Fibroblast of the aortic adventitia (primary cell): ENCODE data around the gene CDKN2D. TPM values are rescaled to one million over a fixed set of nuclear protein-coding genes. Genes with fewer than 3 reads are reported as not detected.

Experiments
- DNase-seq: peaks from one replicate; pipeline ENCODE4 v3.0.0-alpha.2; 2010; ENCODE audit warnings: low read depth
- H3K4me3 ChIP-seq: 2 replicates; pipeline ENCODE4 v1.5.1; 2011; ENCODE audit warnings: low read depth, mild to moderate bottlenecking, control low read depth, low read length, moderate library complexity
- total RNA-seq: library from RNA; depleted of rRNA; stranded (reverse); fragments of >200 nt; gene quantifications from 2 replicates; pipeline ENCODE4 v1.2.3, GENCODE V29; 2012; ENCODE audit warnings: low replicate concordance
- TF ChIP-seq, protein P1 (sequence below): IDR thresholded peaks from 2 replicates; pipeline ENCODE4 v1.5.1; 2011; ENCODE audit warnings: mild to moderate bottlenecking, low read length, control low read depth, inconsistent platforms; ENCODE audit not compliant: insufficient read depth

CDKN2D gene
- total RNA-seq, 1 donor = 9.2 TPM

DNA sequence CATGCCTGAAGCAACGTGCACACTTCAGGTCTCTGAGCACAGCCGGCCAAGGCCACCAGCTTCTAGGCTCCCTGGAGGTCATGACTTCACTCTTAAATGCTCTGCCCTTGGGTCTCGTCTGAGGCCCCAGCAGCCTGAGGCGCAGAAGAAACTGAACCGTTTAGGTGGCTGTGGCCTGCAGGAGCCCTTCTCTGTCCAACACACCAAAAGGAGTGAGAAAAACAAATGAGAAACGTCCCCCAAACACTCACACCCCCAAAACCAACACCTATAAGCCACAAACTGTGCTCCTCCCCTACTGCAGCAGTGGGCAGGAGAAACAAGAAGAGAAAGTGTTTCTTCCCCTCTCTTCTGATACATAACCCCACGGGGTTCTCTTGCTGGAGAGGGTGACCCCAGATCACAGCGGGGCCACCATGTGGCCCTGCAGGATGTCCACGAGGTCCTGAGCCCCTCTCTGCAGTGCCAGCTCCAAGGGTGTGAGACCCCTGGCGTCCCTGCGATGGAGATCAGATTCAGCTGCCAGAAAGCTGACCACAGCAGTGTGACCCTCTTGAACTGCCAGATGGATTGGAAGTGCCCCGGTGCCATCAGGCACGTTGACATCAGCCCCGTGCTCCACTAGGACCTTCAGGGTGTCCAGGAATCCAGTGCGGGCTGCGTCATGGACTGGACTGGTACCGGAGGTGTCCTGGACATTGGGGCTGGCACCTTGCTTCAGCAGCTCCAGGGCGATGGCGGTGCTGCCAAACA is 1.9 kb downstream of the CDKN2D start:
- no peak for DNase-seq
- TF ChIP-seq, protein P1, sequence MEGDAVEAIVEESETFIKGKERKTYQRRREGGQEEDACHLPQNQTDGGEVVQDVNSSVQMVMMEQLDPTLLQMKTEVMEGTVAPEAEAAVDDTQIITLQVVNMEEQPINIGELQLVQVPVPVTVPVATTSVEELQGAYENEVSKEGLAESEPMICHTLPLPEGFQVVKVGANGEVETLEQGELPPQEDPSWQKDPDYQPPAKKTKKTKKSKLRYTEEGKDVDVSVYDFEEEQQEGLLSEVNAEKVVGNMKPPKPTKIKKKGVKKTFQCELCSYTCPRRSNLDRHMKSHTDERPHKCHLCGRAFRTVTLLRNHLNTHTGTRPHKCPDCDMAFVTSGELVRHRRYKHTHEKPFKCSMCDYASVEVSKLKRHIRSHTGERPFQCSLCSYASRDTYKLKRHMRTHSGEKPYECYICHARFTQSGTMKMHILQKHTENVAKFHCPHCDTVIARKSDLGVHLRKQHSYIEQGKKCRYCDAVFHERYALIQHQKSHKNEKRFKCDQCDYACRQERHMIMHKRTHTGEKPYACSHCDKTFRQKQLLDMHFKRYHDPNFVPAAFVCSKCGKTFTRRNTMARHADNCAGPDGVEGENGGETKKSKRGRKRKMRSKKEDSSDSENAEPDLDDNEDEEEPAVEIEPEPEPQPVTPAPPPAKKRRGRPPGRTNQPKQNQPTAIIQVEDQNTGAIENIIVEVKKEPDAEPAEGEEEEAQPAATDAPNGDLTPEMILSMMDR = no peak
- H3K4me3 ChIP-seq = peak overlapping the region; percentile 64

DNA sequence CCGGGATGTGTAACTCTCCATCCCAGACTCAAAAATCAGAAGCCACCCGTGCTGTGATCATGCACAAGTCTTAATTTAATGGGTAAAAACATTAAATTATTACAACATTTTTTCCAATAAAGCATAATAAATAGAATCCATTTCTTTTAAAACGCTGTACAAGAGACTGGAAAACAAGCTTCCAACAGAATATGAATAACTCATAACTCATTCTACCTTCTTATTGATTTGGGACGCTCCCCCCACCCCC is 2.4 kb downstream of the CDKN2D start:
- TF ChIP-seq, protein P1 = no peak
- DNase-seq = no peak
- H3K4me3 ChIP-seq = peak overlapping the region; percentile 64

DNA sequence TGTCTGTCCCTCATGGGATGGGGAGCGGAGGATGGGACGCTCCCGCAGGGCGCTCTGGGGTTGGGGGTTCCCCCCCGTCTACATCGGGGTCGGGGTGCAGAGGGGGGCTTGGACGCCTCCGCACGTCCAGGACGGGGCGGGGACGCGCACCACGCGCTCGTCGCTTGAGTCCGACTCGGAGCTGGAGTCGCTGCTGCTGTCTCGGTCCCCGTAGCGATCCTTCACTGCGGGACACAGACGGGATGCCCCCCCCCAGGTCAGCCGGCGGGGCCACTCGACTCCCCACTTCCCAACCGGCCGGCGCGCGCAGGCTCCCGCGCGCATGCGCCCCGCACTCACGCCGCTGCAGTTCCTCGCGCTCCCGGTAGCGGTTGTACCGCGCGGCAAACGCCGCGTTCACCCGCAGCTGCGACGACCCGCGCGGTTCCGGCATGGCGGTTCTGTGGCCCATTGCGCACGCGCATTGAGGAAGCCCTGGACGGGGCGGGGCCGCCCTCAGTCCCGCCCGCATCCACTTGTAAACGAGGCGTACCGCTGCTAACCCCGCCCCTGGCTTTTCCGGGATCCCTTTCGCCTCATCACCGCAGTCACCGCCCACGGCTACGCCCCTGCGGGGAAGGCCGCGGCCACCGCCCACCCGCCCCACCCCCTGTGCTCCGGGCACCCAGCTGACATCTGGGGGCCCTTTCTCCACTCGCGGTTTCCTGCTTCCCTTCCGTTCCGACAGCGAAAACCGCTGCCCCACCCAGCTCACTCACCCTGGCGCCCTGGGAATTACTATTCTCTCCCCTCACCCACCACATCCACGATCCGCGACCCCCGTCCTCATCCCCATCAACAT is 3.0 kb downstream of the CDKN2D start, which contains the start of gene KRI1:
Gene KRI1, minus strand, starts transcription at position 444 of the 841 bp plus-strand sequence. Its CDS starts 11 bp downstream, at position 433.
- DNase-seq = peak; percentile 97
- peak within 1 kb of the TSS; percentile 89 for H3K4me3 ChIP-seq
- TF ChIP-seq, protein P1 = peak; percentile 44

DNA sequence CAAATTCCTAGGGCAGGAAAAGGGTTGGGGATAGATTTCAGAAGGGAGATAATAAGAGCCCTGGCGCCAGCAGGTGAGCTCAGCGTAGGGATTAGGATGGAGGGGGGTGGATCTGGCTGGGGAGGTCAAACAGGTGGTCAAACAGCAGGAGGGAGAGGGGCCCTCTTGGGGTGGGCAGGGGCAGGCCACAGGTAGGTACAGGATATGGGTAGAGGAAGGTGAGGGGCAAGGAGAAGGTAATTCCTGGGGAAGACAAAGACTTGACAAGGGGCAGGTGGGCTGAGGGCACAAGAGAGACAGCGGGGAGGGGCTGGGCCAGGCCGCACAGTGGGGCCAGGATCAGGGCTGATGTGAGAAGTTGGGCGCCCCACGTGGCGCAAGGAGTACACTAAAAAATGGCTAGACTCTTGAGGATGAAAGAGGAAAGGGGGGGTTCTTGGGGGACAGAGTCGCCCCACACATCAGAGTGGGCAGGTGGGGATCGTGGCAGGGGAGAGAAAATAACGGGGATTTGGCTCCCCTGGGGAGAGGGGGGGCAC is 3.7 kb downstream of the CDKN2D start:
- TF ChIP-seq, protein P1 = peak; percentile 20
- no peak for DNase-seq
- peak overlapping the region; percentile 89 for H3K4me3 ChIP-seq

DNA sequence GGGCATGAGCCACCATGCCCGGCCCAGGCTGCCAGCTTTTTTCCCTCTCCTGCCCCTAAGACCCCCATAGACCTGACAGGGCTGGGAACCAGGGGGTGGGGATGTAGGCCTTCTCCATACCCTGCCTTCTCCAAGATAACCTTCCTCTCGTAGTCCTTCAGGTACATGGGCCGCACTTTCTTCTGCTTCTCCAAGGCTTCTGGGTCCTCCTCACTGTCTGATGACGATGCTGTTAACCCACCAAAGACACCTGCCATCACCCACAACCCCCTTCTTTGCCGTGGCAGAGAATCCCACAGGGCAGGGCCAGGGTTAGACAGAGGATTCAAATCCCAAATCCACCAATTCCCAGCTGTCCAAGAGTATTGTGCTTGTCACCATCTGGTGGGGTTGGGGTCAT is 6.2 kb downstream of the CDKN2D start:
- TF ChIP-seq, protein P1 = no peak
- H3K4me3 ChIP-seq = no peak overlapping the region
- DNase-seq = no peak

DNA sequence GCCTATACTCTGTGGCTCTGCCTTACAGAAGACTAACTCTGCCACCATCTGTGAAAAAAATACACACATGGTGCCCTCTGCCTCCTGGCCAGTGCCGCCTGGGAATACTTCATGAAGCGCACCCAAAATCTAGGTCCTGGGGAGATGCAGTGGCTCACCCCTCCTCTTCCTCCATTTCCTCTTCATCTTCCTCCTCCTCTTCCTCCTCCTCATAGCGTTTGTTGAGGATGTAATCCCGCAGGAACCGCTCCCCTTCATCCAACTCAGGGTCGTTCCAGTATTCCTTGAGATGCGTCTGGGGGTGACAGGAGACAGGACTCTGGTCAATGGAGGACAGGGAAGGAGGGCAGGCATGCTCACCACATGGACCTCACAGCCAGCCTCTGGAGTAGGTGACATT is 8.6 kb downstream of the CDKN2D start:
- H3K4me3 ChIP-seq = no peak overlapping the region
- DNase-seq = no peak
- TF ChIP-seq, protein P1 = no peak
